Gastrocnemius medialis (tissue), 4 donors: ENCODE results near the gene CASTOR1. TPM values are rescaled to one million over a fixed set of nuclear protein-coding genes. Genes with fewer than 3 reads are reported as not detected.

ENCODE experiments used
- ATAC-seq, 2 donors: fragments of 150-250 bp; one replicate each; pipeline ENCODE4 v1.9.1; 2016
- DNase-seq, 2 donors: peaks; one replicate each; pipeline ENCODE4 v3.0.0-alpha.2; 2019
- H3K27ac ChIP-seq, 4 donors: fragments of 200-600 bp; sonication (generic); 1 replicate in 1 of 4; 2 replicates in 3 of 4; pipeline ENCODE4 v1.5.1; 2016 to 2018; ENCODE audit warnings: mild to moderate bottlenecking in 2 of 4, moderate library complexity in 1 of 4
- H3K27me3 ChIP-seq, 3 donors: fragments of 200-600 bp; sonication (generic) in 2 of 3; 1 replicate in 1 of 3; 2 replicates in 2 of 3; pipeline versions ENCODE4 v1.5.1 to v1.6.0; 2016 to 2019; ENCODE audit warnings: mild to moderate bottlenecking in 1 of 3, moderate library complexity in 1 of 3
- H3K36me3 ChIP-seq, 2 donors: fragments of 200-600 bp; sonication (generic) in 1 of 2; one replicate each; pipeline ENCODE4 v1.5.1; 2017 to 2018
- H3K4me1 ChIP-seq, 2 donors: fragments of 200-600 bp; sonication (generic) in 1 of 2; one replicate each; pipeline ENCODE4 v1.5.1; 2016 to 2017; ENCODE audit warnings: mild to moderate bottlenecking in 2 of 2
- H3K4me3 ChIP-seq, 4 donors: fragments of 200-600 bp; sonication (generic) in 3 of 4; 1 replicate in 1 of 4; 2 replicates in 3 of 4; pipeline ENCODE4 v1.5.1; 2016 to 2019; ENCODE audit warnings: mild to moderate bottlenecking in 2 of 4
- H3K9me3 ChIP-seq, 3 donors: fragments of 200-600 bp; sonication (generic) in 2 of 3; 1 replicate in 1 of 3; 2 replicates in 2 of 3; pipeline ENCODE4 v1.5.1; 2016 to 2019
- CTCF ChIP-seq, 5 experiments: fragments of 450-650 bp in 3 of 5; fragments of 200-600 bp in 2 of 5; sonication (generic) in 2 of 5; IDR thresholded peaks in 4 of 5; conservative IDR thresholded peaks in 1 of 5; 1 replicate in 4 of 5; 2 replicates in 1 of 5; pipeline ENCODE4 v1.5.1; 2016 to 2019; ENCODE audit warnings: antibody characterized with exemption in 5 of 5, mild to moderate bottlenecking in 3 of 5, moderate library complexity in 3 of 5
- POLR2A ChIP-seq, 2 donors: fragments of 450-650 bp; IDR thresholded peaks; one replicate each; pipeline ENCODE4 v1.6.1; 2017; ENCODE audit warnings: antibody characterized with exemption in 2 of 2, mild to moderate bottlenecking in 2 of 2, moderate library complexity in 2 of 2
- in situ Hi-C, 4 donors: fragments of 200-750 bp; cut with MboI; loops; one replicate each; pipeline versions ENCODE4 v1.15.0 to v1.8.0; 2017; ENCODE audit warnings: low sequenced_read_pairs in 4 of 4
- intact Hi-C: fragments of 100-400 bp; cut with DNase I; formaldehyde crosslinking; loops from one replicate; pipeline ENCODE4 v1.15.1; 2023; ENCODE audit warnings: low total_unique reads
- total RNA-seq, 4 donors: library from RNA; depleted of rRNA; stranded (reverse); fragments of >200 nt; gene quantifications; one replicate each; pipeline versions ENCODE4 v1.1.0 to v1.2.3, GENCODE V29; 2016

Gene CASTOR1
- total RNA-seq, 4 donors from 2014 or later = 3.5 to 6.5 (median 5.6) TPM

- ATAC-seq (no peak), DNase-seq (no peak)
- Histone ChIP-seq H3K36me3 (no peaks in the 10 kb centered on the region), H3K9me3 (no peaks in the 10 kb centered on the region), H3K27me3 (no peaks in the 10 kb centered on the region), H3K4me1 (peaks cover 5 to 18% of the 10 kb centered on the region in 2 donors), H3K27ac (no peak overlapping the region), H3K4me3 (no peak overlapping the region)
- in situ Hi-C loops = loop anchor here in 2 of 4 donors (10.0 kb wide), 2 partner anchors 99 to 109 kb away; partner anchors contain the start of genes RNF215 (in 1 of the 2) and SEC14L2 (in 1 of the 2)
- no peak for TF ChIP-seq CTCF (IDR thresholded peaks at IDR 0.05 in 4 of 5, conservative IDR thresholded peaks at IDR 0.05 in 1 of 5)
- intact Hi-C loops = loop anchor here (10.0 kb wide), 1 partner anchor 199 kb away; no protein-coding TSS in a partner anchor
Measured at GRCh38 chr22:30285176-30285845, 4.0 kb downstream of the CASTOR1 start.

GRCh38 chr22:30284666-30285065 is 4.6 kb downstream of the CASTOR1 start:
- H3K27me3 ChIP-seq = no peaks in the 10 kb centered on the region
- no peak for DNase-seq
- intact Hi-C loops = loop anchor here (10.0 kb wide), 1 partner anchor 200 kb away; no protein-coding TSS in a partner anchor
- H3K36me3 ChIP-seq = no peaks in the 10 kb centered on the region
- in situ Hi-C loops = loop anchor here in 3 of 4 donors (5.0 to 10.0 kb wide), 3 partner anchors 100 to 110 kb away; partner anchors contain the start of genes RNF215 (in 1 of the 3) and SEC14L2 (in 1 of the 3)
- no peak overlapping the region for H3K4me3 ChIP-seq
- H3K27ac ChIP-seq = no peak overlapping the region
- TF ChIP-seq POLR2A (IDR thresholded peaks at IDR 0.05) = no peak
- no peak for ATAC-seq
- H3K9me3 ChIP-seq = no peaks in the 10 kb centered on the region
- peaks cover 0 to 15% of the 10 kb centered on the region in 2 donors for H3K4me1 ChIP-seq

- peaks cover 0 to 15% of the 10 kb centered on the region in 2 donors for H3K4me1 ChIP-seq
- H3K4me3 ChIP-seq = no peak overlapping the region
- in situ Hi-C loops (loop anchor here in 3 of 4 donors (5.0 to 10.0 kb wide), 3 partner anchors 101 to 111 kb away; partner anchors contain the start of genes RNF215 (in 1 of the 3) and SEC14L2 (in 1 of the 3)), intact Hi-C loops (loop anchor here (10.0 kb wide), 1 partner anchor 201 kb away; no protein-coding TSS in a partner anchor)
- no peaks in the 10 kb centered on the region for H3K9me3 ChIP-seq
- H3K36me3 ChIP-seq = no peaks in the 10 kb centered on the region
- TF ChIP-seq POLR2A (IDR thresholded peaks at IDR 0.05) = no peak
- no peak for TF ChIP-seq CTCF (IDR thresholded peaks at IDR 0.05 in 4 of 5, conservative IDR thresholded peaks at IDR 0.05 in 1 of 5)
- DNase-seq (no peak), ATAC-seq (no peak)
- no peaks in the 10 kb centered on the region for H3K27me3 ChIP-seq
- no peak overlapping the region for H3K27ac ChIP-seq
Measured at GRCh38 chr22:30284172-30284571, 5.1 kb downstream of the CASTOR1 start.

GRCh38 chr22:30283342-30283741 is 6.0 kb downstream of the CASTOR1 start:
- in situ Hi-C loops (loop anchor here in 3 of 4 donors (5.0 to 10.0 kb wide), 3 partner anchors 101 to 111 kb away; partner anchors contain the start of genes RNF215 (in 1 of the 3) and SEC14L2 (in 1 of the 3)), intact Hi-C loops (loop anchor here (10.0 kb wide), 1 partner anchor 201 kb away; no protein-coding TSS in a partner anchor)
- TF ChIP-seq POLR2A (IDR thresholded peaks at IDR 0.05) = no peak
- TF ChIP-seq CTCF (IDR thresholded peaks at IDR 0.05 in 4 of 5, conservative IDR thresholded peaks at IDR 0.05 in 1 of 5) = no peak
- DNase-seq = no peak
- Histone ChIP-seq H3K4me3 (no peak overlapping the region), H3K4me1 (peaks cover 0 to 8% of the 10 kb centered on the region in 2 donors), H3K27ac (no peak overlapping the region), H3K9me3 (no peaks in the 10 kb centered on the region), H3K27me3 (no peaks in the 10 kb centered on the region), H3K36me3 (no peaks in the 10 kb centered on the region)
- no peak for ATAC-seq

- TF ChIP-seq POLR2A (IDR thresholded peaks at IDR 0.05) (no peak), CTCF (IDR thresholded peaks at IDR 0.05 in 4 of 5, conservative IDR thresholded peaks at IDR 0.05 in 1 of 5) (no peak)
- intact Hi-C loops = loop anchor here (10.0 kb wide), 1 partner anchor 202 kb away; no protein-coding TSS in a partner anchor
- in situ Hi-C loops = loop anchor here in 3 of 4 donors (5.0 to 10.0 kb wide), 3 partner anchors 102 to 112 kb away; partner anchors contain the start of genes RNF215 (in 1 of the 3) and SEC14L2 (in 1 of the 3)
Measured at GRCh38 chr22:30282616-30283046, 6.7 kb downstream of the CASTOR1 start.

More at GRCh38 chr22:30282616-30283046, 6.7 kb downstream of the CASTOR1 start:
- no peak for DNase-seq
- ATAC-seq = no peak
- Histone ChIP-seq H3K4me1 (peaks cover 0 to under 1% of the 10 kb centered on the region in 2 donors), H3K4me3 (no peak overlapping the region), H3K27me3 (no peaks in the 10 kb centered on the region), H3K9me3 (no peaks in the 10 kb centered on the region), H3K36me3 (no peaks in the 10 kb centered on the region), H3K27ac (no peak overlapping the region)
